Neural crest cell (in vitro differentiated cells): Measurements from ENCODE around the gene GABRR2. TPM values are rescaled to one million over a fixed set of nuclear protein-coding genes. Genes with fewer than 3 reads are reported as not detected.

Experiments
- DNase-seq: peaks from one replicate; pipeline ENCODE4 v3.0.0; 2021; ENCODE audit warnings: low read depth, mixed read lengths, low spot score
- H3K27ac Mint-ChIP-seq: one replicate; pipeline ENCODE4 v1.8.0; 2021; ENCODE audit warnings: mild to moderate bottlenecking, mixed read lengths; ENCODE audit not compliant: unreplicated experiment
- H3K27me3 Mint-ChIP-seq: 2 replicates; pipeline ENCODE4 v1.8.0; 2021; ENCODE audit warnings: low read depth, mild to moderate bottlenecking, mixed read lengths
- H3K36me3 Mint-ChIP-seq: 2 replicates; pipeline ENCODE4 v1.8.0; 2021; ENCODE audit warnings: low read depth, mild to moderate bottlenecking, mixed read lengths
- H3K4me1 Mint-ChIP-seq: 2 replicates; pipeline ENCODE4 v1.8.0; 2021; ENCODE audit warnings: mixed read lengths
- H3K4me3 Mint-ChIP-seq: one replicate; pipeline ENCODE4 v1.8.0; 2021; ENCODE audit warnings: mild to moderate bottlenecking, mixed read lengths
- H3K9me3 Mint-ChIP-seq: 2 replicates; pipeline ENCODE4 v1.8.0; 2021; ENCODE audit warnings: mixed read lengths
- total RNA-seq: library from RNA; stranded (reverse); gene quantifications from 2 replicates; pipeline ENCODE4 v1.2.1, GENCODE V29; 2021
- TF ChIP-seq, protein P1 (sequence below): fragments of 200-600 bp; sonication (generic); conservative IDR thresholded peaks from 2 replicates; pipeline ENCODE4 v1.5.0; 2021; ENCODE audit warnings: antibody characterized with exemption, mild to moderate bottlenecking

The GABRR2 gene
- total RNA-seq, 1 donor from 2014 or later = 0.51 TPM

DNA sequence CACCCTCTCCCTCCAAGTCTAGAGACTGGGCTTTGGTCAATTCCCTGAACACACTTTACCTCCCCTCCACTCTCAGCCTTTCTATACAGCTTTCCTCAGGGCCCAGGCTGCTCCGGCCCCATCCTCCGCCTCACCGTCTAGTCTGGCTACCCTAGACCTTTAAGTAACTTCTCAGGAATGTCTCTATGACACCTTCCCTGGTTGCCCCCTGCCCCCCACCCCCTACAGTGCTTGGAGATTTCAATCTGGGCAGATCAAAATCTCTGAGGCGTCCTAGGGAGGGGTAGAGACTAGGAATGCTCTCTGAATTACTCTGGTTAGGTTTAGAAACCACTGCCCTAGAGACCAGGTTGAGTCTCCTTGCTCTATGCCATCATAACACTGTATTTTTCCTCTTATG is 31.3 kb upstream of the GABRR2 start:
- no peak overlapping the region for H3K4me3 Mint-ChIP-seq
- no peak for DNase-seq
- H3K4me1 Mint-ChIP-seq = peaks cover 36% of the 10 kb centered on the region

DNA sequence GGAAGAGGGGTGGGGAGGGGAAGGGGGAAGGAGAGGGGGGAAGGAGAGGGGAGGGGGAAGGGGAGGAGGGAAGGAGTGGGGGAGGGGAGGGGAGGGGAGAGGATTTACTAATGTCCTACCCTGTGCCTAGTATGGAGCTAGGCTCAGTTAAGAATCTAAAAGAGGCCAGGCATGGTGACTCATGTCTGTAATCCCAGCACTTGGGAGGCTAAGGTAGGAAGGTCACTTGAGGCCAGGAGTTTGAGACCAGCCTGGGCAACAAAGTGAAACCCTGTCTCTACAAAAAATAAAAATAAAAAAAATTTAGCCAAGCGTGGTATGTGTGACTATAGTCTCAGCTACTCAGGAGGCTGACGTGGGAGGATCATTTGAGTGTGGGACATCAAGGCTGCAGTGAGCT is 24.5 kb upstream of the GABRR2 start:
- no peak overlapping the region for H3K4me3 Mint-ChIP-seq
- no peaks in the 10 kb centered on the region for H3K9me3 Mint-ChIP-seq
- no peak overlapping the region for H3K27ac Mint-ChIP-seq
- TF ChIP-seq, protein P1, sequence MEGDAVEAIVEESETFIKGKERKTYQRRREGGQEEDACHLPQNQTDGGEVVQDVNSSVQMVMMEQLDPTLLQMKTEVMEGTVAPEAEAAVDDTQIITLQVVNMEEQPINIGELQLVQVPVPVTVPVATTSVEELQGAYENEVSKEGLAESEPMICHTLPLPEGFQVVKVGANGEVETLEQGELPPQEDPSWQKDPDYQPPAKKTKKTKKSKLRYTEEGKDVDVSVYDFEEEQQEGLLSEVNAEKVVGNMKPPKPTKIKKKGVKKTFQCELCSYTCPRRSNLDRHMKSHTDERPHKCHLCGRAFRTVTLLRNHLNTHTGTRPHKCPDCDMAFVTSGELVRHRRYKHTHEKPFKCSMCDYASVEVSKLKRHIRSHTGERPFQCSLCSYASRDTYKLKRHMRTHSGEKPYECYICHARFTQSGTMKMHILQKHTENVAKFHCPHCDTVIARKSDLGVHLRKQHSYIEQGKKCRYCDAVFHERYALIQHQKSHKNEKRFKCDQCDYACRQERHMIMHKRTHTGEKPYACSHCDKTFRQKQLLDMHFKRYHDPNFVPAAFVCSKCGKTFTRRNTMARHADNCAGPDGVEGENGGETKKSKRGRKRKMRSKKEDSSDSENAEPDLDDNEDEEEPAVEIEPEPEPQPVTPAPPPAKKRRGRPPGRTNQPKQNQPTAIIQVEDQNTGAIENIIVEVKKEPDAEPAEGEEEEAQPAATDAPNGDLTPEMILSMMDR = no peak
- H3K4me1 Mint-ChIP-seq = no peaks in the 10 kb centered on the region
- no peak for DNase-seq
- no peaks in the 10 kb centered on the region for H3K27me3 Mint-ChIP-seq
- peaks cover 15% of the 10 kb centered on the region for H3K36me3 Mint-ChIP-seq

More for the DNA sequence above, 31.3 kb upstream of the GABRR2 start:
- H3K9me3 Mint-ChIP-seq = no peaks in the 10 kb centered on the region
- TF ChIP-seq, protein P1 = no peak
- no peak overlapping the region for H3K27ac Mint-ChIP-seq
- no peaks in the 10 kb centered on the region for H3K27me3 Mint-ChIP-seq
- no peaks in the 10 kb centered on the region for H3K36me3 Mint-ChIP-seq

DNA sequence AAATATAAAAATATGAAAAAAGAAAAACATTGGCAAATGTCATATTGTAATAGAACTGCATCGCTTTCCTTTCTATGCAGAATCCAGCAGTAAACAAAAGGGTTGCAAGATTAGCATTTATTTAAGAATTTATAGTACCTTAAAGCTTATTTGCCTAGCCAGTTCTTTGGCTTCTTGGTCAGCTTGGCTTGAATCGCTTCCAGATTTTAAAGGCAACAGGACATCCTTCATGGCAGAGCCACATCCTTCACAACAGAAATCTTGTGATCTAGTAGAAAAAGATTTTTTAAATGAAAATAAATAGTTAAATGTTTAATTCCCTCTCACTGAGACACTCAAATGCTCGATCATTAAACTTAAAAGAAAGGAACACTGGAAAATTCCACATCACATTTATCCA is 20.1 kb upstream of the GABRR2 start:
- H3K36me3 Mint-ChIP-seq = peaks cover 13% of the 10 kb centered on the region
- TF ChIP-seq, protein P1 = no peak
- H3K27me3 Mint-ChIP-seq = no peaks in the 10 kb centered on the region
- no peaks in the 10 kb centered on the region for H3K9me3 Mint-ChIP-seq
- DNase-seq = no peak
- H3K4me1 Mint-ChIP-seq = no peaks in the 10 kb centered on the region
- no peak overlapping the region for H3K27ac Mint-ChIP-seq
- no peak overlapping the region for H3K4me3 Mint-ChIP-seq

DNA sequence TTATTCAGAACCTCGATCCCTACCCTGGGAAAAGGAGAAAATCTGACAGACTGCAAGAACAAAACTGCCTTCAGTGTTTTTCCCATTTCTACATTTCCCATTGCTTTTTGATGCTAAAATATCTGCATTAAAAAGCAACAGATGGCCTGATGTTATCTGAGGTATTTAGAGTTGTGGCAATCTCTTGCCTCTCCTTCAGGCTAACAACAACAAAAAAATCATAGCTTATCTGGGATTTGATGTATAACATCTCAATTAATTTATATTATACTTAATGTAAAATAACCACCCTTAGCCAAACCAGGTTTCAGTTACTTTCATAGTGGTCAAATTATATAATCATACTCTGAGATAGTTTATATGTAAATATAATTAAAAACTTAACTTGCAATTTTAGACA is 15.8 kb upstream of the GABRR2 start:
- Mint-ChIP-seq H3K27ac (no peak overlapping the region), H3K27me3 (no peaks in the 10 kb centered on the region), H3K4me1 (no peaks in the 10 kb centered on the region), H3K4me3 (no peak overlapping the region), H3K36me3 (peaks cover 15% of the 10 kb centered on the region), H3K9me3 (no peaks in the 10 kb centered on the region)
- DNase-seq = no peak
- TF ChIP-seq, protein P1 = no peak

DNA sequence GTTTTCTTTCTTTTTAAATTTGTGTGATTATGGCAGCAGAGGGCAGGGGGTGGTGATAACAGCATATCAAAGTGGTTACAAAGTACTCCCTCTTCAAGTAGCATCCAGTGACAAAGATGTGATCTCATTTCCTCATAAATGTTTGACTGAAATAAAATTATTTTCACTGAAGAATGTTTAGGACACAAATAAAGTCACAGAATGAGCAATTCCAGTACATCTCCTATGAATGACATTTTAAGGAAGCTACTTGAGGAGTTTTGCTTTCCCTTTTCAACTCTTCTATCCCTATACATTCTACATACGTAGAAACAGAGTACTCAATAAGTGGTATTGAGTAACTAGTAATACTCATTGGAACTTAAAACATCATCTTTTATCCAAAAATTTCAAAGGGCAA is 13.9 kb upstream of the GABRR2 start:
- Mint-ChIP-seq H3K4me1 (peaks cover 3% of the 10 kb centered on the region), H3K36me3 (peaks cover 18% of the 10 kb centered on the region), H3K27me3 (no peaks in the 10 kb centered on the region), H3K4me3 (no peak overlapping the region), H3K27ac (no peak overlapping the region), H3K9me3 (no peaks in the 10 kb centered on the region)
- TF ChIP-seq, protein P1 = no peak
- no peak for DNase-seq

DNA sequence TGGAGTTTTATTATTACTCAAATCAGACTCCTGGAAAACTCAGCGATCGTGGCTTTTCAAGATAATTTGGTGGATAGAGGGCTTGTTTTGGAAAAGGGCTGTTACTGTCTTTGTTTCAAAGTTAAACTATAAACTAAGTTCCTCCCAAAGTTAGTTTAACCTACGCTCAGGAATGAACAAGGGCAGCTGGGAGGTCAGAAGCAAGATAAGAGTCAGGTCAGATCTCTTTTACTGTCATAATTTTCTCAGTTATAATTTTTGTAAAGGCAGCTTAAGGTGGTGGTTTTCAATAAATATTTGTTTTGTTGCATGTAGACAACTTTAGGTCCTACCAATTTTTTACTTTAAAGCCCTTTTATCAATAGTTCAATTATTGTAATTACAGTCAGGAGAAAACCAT is 9.2 kb upstream of the GABRR2 start:
- no peak for DNase-seq
- H3K27me3 Mint-ChIP-seq = no peaks in the 10 kb centered on the region
- TF ChIP-seq, protein P1 = no peak
- H3K36me3 Mint-ChIP-seq = peaks cover 48% of the 10 kb centered on the region
- peaks cover 21% of the 10 kb centered on the region for H3K9me3 Mint-ChIP-seq
- peaks cover 3% of the 10 kb centered on the region for H3K4me1 Mint-ChIP-seq
- H3K27ac Mint-ChIP-seq = no peak overlapping the region
- H3K4me3 Mint-ChIP-seq = no peak overlapping the region
